Femur (tissue), 1 donor: ENCODE data around the gene THBD.
A peak's percentile ranks its signal among the peaks of the same experiment; 100 is the strongest.
"Not testable (repeated sequence)": the region's sequence is repeated elsewhere in the genome, so short reads cannot be mapped to it uniquely, and the experiment has no call there.

Experiments
- DNase-seq: peaks from one replicate; pipeline ENCODE4 v3.0.0-alpha.2; 2017

THBD gene

GRCh38 chr20:23033918-23034317 lies 15.6 kb downstream of the THBD start:
- no peak for DNase-seq

- no peak for DNase-seq
Observed at GRCh38 chr20:23032750-23033078, 16.8 kb downstream of the THBD start.

GRCh38 chr20:23032056-23032749 lies 17.3 kb downstream of the THBD start:
- no peak for DNase-seq

DNA sequence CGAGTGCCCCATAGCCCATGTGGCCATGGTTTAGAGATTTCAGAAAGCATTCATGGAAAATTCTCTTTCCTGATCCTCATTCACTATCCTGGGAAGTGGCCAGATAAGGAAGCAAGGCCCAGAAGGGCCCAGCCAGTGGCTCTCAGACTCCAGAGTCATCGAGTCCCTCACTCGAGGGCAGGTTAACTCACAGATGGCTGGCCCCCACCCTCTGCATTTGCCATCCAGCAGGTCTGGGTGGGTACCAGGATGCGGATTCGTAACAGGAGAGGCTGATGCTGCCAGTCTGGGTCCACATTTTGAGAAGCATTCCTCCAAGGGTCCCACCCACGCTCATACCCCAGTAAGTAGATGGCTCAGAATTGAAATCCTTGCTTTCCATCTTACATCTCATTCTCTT lies 18.1 kb downstream of the THBD start:
- no peak for DNase-seq

- DNase-seq: no peak
Observed at GRCh38 chr20:23029324-23029723, 20.1 kb downstream of the THBD start.

DNA sequence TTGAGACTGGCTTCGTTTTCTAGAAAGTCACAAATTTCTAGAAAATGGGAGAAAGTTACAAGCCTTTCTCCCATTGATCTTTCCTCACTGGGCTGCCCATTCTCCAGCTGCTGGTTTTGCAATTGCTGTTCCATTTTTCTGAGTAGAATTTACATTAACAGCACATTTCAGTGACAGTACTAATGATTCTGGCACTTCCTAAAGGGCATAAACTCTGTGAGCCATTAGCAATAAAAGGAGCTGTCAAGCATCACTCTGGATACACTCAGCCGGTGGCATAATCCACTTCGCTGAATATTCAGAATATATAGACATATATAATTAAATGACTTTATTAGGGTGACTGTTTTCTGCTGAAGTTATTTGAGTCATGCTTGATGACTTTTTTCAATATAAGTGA lies 21.1 kb downstream of the THBD start:
- no peak for DNase-seq

GRCh38 chr20:23027721-23028120 lies 21.8 kb downstream of the THBD start:
- DNase-seq: no peak

- DNase-seq: not testable (repeated sequence)
Observed at GRCh38 chr20:23025503-23025902, 24.0 kb downstream of the THBD start.

DNA sequence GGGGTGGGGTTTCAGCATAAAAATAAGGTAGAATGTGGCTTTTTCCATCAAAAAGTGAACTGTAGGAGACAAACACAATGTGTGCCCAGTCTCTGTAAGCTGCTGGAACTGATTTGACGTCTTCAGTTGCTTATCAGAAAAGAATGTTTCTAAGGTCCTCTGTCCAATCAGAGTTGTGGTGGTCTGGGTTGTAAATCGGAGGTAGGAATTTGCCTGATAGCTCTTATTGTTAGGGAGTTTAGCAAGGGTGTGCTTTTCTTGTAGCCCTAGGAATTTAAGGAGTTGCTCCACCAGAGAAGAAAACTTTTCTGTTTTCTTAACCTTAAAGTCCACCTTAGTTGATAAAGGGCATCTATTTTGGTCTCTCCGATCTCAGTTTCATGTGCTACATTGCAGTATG lies 24.8 kb downstream of the THBD start:
- DNase-seq: no peak

GRCh38 chr20:23023621-23024177 lies 25.8 kb downstream of the THBD start:
- DNase-seq: no peak

- DNase-seq: no peak
Observed at GRCh38 chr20:23022849-23023248, 26.6 kb downstream of the THBD start.

DNA sequence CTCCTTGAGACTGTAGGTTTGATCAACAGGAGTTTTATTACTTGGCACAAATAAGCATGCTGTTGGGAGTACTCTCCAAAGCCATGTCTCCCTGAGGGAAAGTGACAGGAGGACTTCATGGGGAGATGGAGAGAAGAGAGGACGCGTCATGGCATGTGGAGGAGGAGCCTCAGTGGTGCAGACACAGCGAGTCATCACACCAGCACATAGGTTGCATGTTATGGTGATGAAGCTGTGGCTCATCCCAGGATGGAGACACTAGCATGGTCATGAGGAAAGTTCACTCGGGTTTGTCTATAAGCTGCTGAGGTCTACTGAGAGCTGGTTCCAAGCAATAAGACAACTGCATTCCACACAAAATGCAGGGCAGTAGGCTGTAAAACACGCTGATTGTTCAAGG lies 27.5 kb downstream of the THBD start:
- DNase-seq: no peak

DNA sequence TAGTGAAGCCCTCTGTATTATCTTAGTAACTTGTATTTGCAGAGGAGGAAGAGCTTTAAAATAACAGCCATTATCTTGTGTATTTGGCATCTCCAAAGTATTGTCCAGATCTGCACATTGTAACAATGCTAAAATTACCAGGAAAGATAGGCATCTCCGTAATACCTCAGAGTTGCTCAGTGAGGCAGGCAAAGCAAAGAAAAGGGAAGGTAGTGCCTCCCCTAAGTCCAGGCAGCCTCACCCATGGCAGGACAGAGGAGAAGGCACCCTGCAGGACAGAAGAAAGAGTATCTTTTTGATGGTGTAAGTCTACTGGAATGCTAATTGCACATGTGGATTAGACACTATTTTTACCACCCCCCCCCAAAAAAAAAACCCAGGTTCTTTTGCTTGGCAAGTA lies 27.9 kb downstream of the THBD start:
- DNase-seq: no peak

DNA sequence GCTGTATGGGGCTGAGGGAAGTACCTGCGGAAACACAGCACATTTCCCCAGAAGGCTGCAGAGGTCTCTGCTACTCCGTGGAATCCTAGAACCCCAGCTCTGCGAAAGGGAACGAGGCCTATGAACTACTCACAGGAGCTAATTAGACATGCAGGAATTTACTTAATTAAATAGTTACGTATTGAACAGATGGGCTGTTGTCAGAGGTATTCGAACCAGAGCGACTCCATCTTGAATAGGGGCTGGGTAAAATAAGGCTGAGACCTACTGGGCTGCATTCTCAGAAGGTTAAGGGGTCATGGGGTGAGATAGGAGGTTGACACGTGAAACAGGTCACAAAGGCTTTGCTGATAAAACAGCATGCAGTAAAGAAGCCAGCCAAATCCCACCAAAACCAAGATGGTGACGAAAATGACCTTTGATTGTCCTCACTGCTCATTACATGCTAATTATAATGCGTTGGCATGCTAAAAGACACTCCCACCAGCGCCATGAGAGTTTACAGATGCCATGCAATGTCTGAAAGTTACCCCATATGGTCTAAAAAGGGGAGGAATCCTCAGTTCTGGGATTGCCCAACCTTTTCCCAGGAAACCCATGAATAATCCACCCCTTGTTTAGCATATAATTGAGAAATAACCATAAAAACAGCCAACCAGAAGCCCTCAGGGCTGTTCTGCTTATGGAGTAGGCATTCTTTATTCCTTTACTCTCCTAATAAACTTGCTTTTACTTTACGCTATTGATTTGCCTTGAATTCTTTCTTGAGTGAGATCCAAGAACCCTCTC lies 29.0 kb downstream of the THBD start:
- no peak for DNase-seq

- DNase-seq: peak; percentile 55
Observed at GRCh38 chr20:23019403-23019802, 30.1 kb downstream of the THBD start.

GRCh38 chr20:23018941-23019340 lies 30.5 kb downstream of the THBD start:
- no peak for DNase-seq

DNA sequence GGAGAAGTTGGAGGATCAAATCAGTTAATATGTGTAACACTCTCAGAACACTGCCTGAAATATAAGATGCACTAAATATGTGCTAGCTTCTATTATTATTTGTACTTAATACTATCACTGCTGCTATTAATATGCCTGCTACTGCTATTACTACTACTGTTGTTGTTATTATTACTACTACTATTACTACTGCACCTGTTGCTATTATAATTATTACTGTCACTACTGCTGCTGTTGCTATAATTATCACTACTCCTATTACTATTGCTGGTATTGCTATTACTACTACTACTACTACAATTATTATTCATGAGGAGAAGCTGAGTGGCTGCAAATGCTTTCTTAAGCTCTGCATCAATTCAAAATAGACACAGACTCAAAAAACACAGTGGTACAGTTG lies 31.0 kb downstream of the THBD start:
- DNase-seq: no peak

DNA sequence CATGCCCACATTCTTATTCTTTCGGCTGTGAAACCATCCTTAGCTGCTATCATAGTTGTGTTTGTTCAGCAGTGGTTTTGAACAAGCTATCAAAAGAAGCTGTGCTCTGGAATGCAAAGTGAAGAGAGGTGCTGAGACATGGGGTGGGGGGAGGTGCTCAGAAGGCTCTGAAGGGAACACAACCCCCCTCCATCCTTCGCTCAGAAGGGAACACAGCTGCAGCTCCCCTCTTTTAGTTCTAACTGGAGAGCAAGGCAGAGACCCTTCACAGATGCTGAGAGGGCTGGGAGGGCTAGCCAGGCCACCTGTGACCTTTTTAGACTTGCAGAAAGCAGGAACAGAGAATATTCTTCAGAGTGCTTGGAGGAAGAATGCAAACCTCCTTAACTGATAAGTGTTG lies 32.0 kb downstream of the THBD start:
- no peak for DNase-seq

DNA sequence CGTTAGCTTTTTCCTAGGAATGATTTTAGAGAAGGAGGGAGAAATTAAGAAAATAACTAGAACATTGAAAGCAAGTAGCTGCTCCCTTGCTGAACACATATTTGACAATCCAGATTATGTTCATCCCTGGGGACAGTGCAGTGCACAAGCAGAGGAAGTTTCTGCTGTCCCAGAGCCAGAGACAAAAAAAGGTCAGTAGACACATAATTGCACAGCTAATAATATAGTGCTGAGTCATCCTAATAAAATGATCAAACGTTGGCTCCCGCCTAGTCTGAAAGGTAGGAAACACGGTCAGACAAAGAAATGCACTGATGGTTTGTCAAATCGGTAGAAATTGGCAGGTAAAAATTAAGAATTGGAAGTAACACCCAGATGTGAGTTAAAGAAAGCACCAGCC lies 36.0 kb downstream of the THBD start:
- DNase-seq: no peak

DNA sequence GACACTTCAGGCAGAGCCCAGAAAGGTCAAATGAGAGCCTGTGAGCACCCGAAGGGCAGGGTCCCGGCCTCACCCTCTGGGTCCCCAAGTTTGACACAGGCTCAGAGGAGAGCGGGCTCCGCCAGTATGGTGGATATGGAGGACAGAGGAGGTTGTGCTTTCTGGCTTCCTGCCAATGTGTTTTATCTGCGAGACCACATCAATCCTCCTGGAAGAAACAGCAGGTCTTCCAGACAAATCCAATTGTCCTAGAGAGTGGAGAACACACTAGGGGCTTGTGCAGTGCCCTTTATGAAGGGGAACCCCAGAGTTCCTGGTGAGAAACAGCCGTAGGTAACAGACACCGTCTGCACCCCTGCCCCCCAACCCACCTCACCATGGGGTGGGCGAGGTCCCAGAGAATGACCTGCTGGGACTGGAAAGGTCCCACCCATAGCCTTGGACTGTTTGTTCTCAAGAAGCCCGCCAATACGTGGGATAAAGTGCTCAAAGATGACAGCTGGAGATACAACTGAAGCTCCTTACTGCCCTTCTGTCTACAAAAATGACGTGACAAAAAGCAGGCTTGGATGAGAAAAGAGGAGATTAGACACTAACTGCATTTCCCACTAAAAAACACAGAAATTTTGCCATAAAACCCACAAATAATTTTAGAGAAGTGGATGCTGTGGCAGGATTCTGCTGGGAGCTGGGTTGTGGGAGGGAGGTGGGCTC lies 38.3 kb downstream of the THBD start:
- DNase-seq: no peak

DNA sequence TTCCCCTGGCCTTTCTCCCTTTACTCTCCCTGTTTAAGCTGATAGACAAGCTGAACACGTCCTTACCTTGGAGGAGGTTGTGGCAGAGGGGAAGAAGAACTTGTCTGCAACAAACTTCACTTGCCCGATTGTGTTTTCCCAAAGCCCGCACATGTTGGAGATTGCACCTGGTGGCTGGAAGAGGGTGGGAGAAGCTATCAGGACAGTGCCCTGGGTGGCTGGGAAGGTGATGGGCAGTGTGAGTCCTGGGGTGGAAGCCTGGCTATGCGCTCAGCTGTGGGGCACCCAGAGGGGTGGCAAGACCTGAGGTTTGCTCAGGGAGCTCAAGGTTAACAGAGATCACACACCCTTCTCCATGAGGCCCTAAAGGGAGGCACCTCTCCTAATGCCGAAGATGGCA lies 39.4 kb downstream of the THBD start:
- no peak for DNase-seq

- no peak for DNase-seq
Observed at GRCh38 chr20:23009636-23010035, 39.8 kb downstream of the THBD start.

DNA sequence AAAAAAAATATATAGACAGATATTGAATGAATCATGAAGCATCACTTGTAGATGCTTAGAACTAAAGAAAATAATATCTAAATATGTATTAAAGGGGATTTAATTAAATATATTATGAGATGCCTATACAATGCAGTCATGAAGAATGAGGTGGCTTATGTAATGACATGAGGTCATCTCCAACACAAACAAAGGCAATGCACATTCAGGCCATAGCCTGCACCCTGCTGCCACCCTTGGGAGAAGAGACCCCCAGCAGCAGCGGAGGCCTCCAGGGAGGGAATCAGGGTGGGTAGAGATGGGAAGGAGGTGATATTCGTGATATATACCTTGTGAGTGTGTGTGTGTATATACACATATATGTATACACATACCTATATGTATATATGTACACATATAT lies 40.8 kb downstream of the THBD start:
- no peak for DNase-seq
